MM.1S (cell line): ENCODE results near the gene HIP1.

Experiments
- EZH2 ChIP-seq: fragments of 300-600 bp; sonication (generic); optimal IDR thresholded peaks from 2 replicates; pipeline ENCODE3; 2017; ENCODE audit warnings: low read depth, mild to moderate bottlenecking, antibody characterized with exemption, low read length, mixed read lengths
- TF ChIP-seq, protein P1 (sequence below): fragments of 300-600 bp; sonication (generic); IDR thresholded peaks from 2 replicates; pipeline ENCODE4 v1.5.1; 2016; ENCODE audit warnings: antibody characterized with exemption, low read length, mixed read lengths

DNA sequence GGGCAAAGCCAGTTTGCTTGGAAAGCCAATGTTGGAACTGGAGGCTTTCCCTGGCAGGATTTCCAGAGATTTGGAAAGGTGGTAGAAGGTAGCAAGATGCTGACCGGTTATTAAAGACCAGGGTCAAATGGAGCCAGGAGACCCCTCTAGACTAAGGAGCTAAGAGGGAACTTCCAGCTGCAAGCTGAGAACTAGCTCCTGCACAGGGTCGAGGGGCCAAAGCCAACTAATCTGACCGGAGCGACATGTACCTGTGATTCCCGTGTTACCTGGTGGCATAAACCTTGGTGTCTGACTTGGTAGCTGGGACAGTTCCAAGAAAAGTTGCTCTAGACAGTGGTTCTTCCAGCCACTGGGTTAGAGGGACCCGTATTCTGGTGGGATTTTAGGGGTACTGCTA is 204.8 kb downstream of the HIP1 start:
- TF ChIP-seq, protein P1, sequence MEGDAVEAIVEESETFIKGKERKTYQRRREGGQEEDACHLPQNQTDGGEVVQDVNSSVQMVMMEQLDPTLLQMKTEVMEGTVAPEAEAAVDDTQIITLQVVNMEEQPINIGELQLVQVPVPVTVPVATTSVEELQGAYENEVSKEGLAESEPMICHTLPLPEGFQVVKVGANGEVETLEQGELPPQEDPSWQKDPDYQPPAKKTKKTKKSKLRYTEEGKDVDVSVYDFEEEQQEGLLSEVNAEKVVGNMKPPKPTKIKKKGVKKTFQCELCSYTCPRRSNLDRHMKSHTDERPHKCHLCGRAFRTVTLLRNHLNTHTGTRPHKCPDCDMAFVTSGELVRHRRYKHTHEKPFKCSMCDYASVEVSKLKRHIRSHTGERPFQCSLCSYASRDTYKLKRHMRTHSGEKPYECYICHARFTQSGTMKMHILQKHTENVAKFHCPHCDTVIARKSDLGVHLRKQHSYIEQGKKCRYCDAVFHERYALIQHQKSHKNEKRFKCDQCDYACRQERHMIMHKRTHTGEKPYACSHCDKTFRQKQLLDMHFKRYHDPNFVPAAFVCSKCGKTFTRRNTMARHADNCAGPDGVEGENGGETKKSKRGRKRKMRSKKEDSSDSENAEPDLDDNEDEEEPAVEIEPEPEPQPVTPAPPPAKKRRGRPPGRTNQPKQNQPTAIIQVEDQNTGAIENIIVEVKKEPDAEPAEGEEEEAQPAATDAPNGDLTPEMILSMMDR = no peak
- no peak for TF ChIP-seq EZH2
